Prostate gland (tissue), 2 donors: ENCODE measurements around the gene C1QTNF5. TPM values are rescaled to one million over a fixed set of nuclear protein-coding genes. Genes with fewer than 3 reads are reported as not detected.

Experiments used
- DNase-seq: peaks from one replicate; pipeline ENCODE4 v3.0.0-alpha.2; 2019; ENCODE audit warnings: low spot score
- H3K27ac ChIP-seq, 2 donors: fragments of 200-600 bp; sonication (generic); 2 replicates each; pipeline ENCODE4 v1.5.1; 2017 to 2019
- H3K27me3 ChIP-seq: fragments of 200-600 bp; sonication (generic); replicated peaks from 2 replicates; pipeline ENCODE4 v1.5.1; 2019; ENCODE audit not compliant: insufficient read depth
- H3K36me3 ChIP-seq, 2 donors: fragments of 200-600 bp; sonication (generic); 1 replicate in 1 of 2; 2 replicates in 1 of 2; pipeline versions ENCODE4 v1.5.1 to v1.8.1; 2017 to 2019
- H3K4me1 ChIP-seq: fragments of 200-600 bp; sonication (generic); replicated peaks from 2 replicates; pipeline ENCODE4 v1.5.1; 2019
- H3K4me3 ChIP-seq, 2 donors: fragments of 200-600 bp; sonication (generic); 2 replicates each; pipeline ENCODE4 v1.5.1; 2017 to 2019
- H3K9me3 ChIP-seq: fragments of 200-600 bp; sonication (generic); 2 replicates; pipeline ENCODE4 v1.5.1; 2017
- CTCF ChIP-seq, 4 experiments: fragments of 200-600 bp in 2 of 4; fragments of 450-650 bp in 2 of 4; sonication (generic) in 2 of 4; IDR thresholded peaks; 1 replicate in 3 of 4; 2 replicates in 1 of 4; pipeline ENCODE4 v1.5.1; 2016 to 2019; ENCODE audit warnings: antibody characterized with exemption in 4 of 4, mild to moderate bottlenecking in 2 of 4, moderate library complexity in 2 of 4
- POLR2A ChIP-seq: fragments of 450-650 bp; IDR thresholded peaks from one replicate; pipeline ENCODE4 v1.6.1; 2016; ENCODE audit warnings: antibody characterized with exemption, mild to moderate bottlenecking
- POLR2AphosphoS5 ChIP-seq: sonication (generic); formaldehyde crosslinking; IDR thresholded peaks from one replicate; pipeline ENCODE4 v1.6.1; 2017; ENCODE audit warnings: antibody characterized with exemption
- WGBS: methylation state at CpG from one replicate; pipeline ENCODE4 v1.1.5; 2018; 5-methylcytosine and 5-hydroxymethylcytosine counted together
- intact Hi-C: fragments of 100-400 bp; cut with DNase I; formaldehyde crosslinking; loops from one replicate; pipeline ENCODE4 v1.14.2; 2022
- total RNA-seq, 2 donors: library from RNA; depleted of rRNA; stranded (reverse); fragments of >200 nt; gene quantifications; one replicate each; pipeline ENCODE4 v1.1.0, GENCODE V29; 2016

The C1QTNF5 gene
- total RNA-seq, 2 donors from 2014 or later = 15.3 to 20.2 TPM

GRCh38 chr11:119335091-119335654, 5.5 kb downstream of the C1QTNF5 start:
- WGBS = 62% methylated on average over 15 of the region's 15 CpGs
- intact Hi-C loops = no loop called here
- Histone ChIP-seq H3K4me1 (peaks cover 12% of the 10 kb centered on the region), H3K9me3 (no peaks in the 10 kb centered on the region), H3K27ac (peak overlapping the region; percentile 77 to 80), H3K36me3 (no peaks in the 10 kb centered on the region), H3K4me3 (peak overlapping the region; percentile 63 to 84), H3K27me3 (no peaks in the 10 kb centered on the region)
- TF ChIP-seq POLR2AphosphoS5 (no peak), CTCF (IDR thresholded peaks at IDR 0.05) (no peak), POLR2A (no peak)
- DNase-seq = no peak

GRCh38 chr11:119334174-119334930, 6.3 kb downstream of the C1QTNF5 start, which contains the start of gene RNF26:
TSS of gene RNF26 (plus strand) at chr11:119334527. CDS start at chr11:119335123, 596 bp downstream.
- intact Hi-C loops = no loop called here
- 0% methylated on average over 48 of the region's 54 CpGs for WGBS
- Histone ChIP-seq H3K4me1 (peaks cover 11% of the 10 kb centered on the region), H3K27ac (peak within 1 kb of the TSS; percentile 77 to 80), H3K27me3 (no peaks in the 10 kb centered on the region), H3K36me3 (no peaks in the 10 kb centered on the region), H3K4me3 (peak within 1 kb of the TSS; percentile 63 to 84), H3K9me3 (no peaks in the 10 kb centered on the region)
- TF ChIP-seq CTCF (IDR thresholded peaks at IDR 0.05) (no peak), POLR2A (peak; percentile 70), POLR2AphosphoS5 (peak; percentile 95)
- DNase-seq = peak; percentile 97

GRCh38 chr11:119332111-119332765, 8.4 kb downstream of the C1QTNF5 start:
- Histone ChIP-seq H3K27ac (no peak overlapping the region), H3K4me3 (no peak overlapping the region), H3K27me3 (no peaks in the 10 kb centered on the region), H3K9me3 (no peaks in the 10 kb centered on the region), H3K4me1 (peaks cover 11% of the 10 kb centered on the region), H3K36me3 (no peaks in the 10 kb centered on the region)
- WGBS = 79% methylated on average over 4 of the region's 4 CpGs
- no peak for TF ChIP-seq POLR2AphosphoS5
- TF ChIP-seq POLR2A = no peak
- TF ChIP-seq CTCF (IDR thresholded peaks at IDR 0.05) = no peak
- DNase-seq = no peak
- intact Hi-C loops = no loop called here

GRCh38 chr11:119330237-119330636, 10.4 kb downstream of the C1QTNF5 start:
- DNase-seq = no peak
- Histone ChIP-seq H3K4me1 (peaks cover 5% of the 10 kb centered on the region), H3K27me3 (no peaks in the 10 kb centered on the region), H3K4me3 (no peak overlapping the region), H3K9me3 (no peaks in the 10 kb centered on the region), H3K36me3 (no peaks in the 10 kb centered on the region), H3K27ac (no peak overlapping the region)
- intact Hi-C loops = no loop called here
- WGBS = 71% methylated on average over 1 of the region's 1 CpG
- no peak for TF ChIP-seq POLR2A
- TF ChIP-seq POLR2AphosphoS5 = no peak
- TF ChIP-seq CTCF (IDR thresholded peaks at IDR 0.05) = no peak
